Prostate gland (tissue), 2 donors: Measurements from ENCODE around the gene MUC5AC. TPM values are rescaled to one million over a fixed set of nuclear protein-coding genes. Genes with fewer than 3 reads are reported as not detected.

Experiments
- DNase-seq: peaks from one replicate; pipeline ENCODE4 v3.0.0-alpha.2; 2019; ENCODE audit warnings: low spot score
- H3K27ac ChIP-seq, 2 donors: fragments of 200-600 bp; sonication (generic); 2 replicates each; pipeline ENCODE4 v1.5.1; 2017 to 2019
- H3K27me3 ChIP-seq: fragments of 200-600 bp; sonication (generic); replicated peaks from 2 replicates; pipeline ENCODE4 v1.5.1; 2019; ENCODE audit not compliant: insufficient read depth
- H3K36me3 ChIP-seq, 2 donors: fragments of 200-600 bp; sonication (generic); 1 replicate in 1 of 2; 2 replicates in 1 of 2; pipeline versions ENCODE4 v1.5.1 to v1.8.1; 2017 to 2019
- H3K4me1 ChIP-seq: fragments of 200-600 bp; sonication (generic); replicated peaks from 2 replicates; pipeline ENCODE4 v1.5.1; 2019
- H3K4me3 ChIP-seq, 2 donors: fragments of 200-600 bp; sonication (generic); 2 replicates each; pipeline ENCODE4 v1.5.1; 2017 to 2019
- H3K9me3 ChIP-seq: fragments of 200-600 bp; sonication (generic); 2 replicates; pipeline ENCODE4 v1.5.1; 2017
- POLR2A ChIP-seq: fragments of 450-650 bp; IDR thresholded peaks from one replicate; pipeline ENCODE4 v1.6.1; 2016; ENCODE audit warnings: antibody characterized with exemption, mild to moderate bottlenecking
- POLR2AphosphoS5 ChIP-seq: sonication (generic); formaldehyde crosslinking; IDR thresholded peaks from one replicate; pipeline ENCODE4 v1.6.1; 2017; ENCODE audit warnings: antibody characterized with exemption
- WGBS: methylation state at CpG from one replicate; pipeline ENCODE4 v1.1.5; 2018; 5-methylcytosine and 5-hydroxymethylcytosine counted together
- intact Hi-C: fragments of 100-400 bp; cut with DNase I; formaldehyde crosslinking; loops from one replicate; pipeline ENCODE4 v1.14.2; 2022
- total RNA-seq, 2 donors: library from RNA; depleted of rRNA; stranded (reverse); fragments of >200 nt; gene quantifications; one replicate each; pipeline ENCODE4 v1.1.0, GENCODE V29; 2016
- TF ChIP-seq, protein P1 (sequence below), 4 experiments: fragments of 200-600 bp in 2 of 4; fragments of 450-650 bp in 2 of 4; sonication (generic) in 2 of 4; IDR thresholded peaks; 1 replicate in 3 of 4; 2 replicates in 1 of 4; pipeline ENCODE4 v1.5.1; 2016 to 2019; ENCODE audit warnings: antibody characterized with exemption in 4 of 4, mild to moderate bottlenecking in 2 of 4, moderate library complexity in 2 of 4

Gene MUC5AC
- total RNA-seq, 2 donors from 2014 or later: 0.05 to 0.45 TPM

DNA sequence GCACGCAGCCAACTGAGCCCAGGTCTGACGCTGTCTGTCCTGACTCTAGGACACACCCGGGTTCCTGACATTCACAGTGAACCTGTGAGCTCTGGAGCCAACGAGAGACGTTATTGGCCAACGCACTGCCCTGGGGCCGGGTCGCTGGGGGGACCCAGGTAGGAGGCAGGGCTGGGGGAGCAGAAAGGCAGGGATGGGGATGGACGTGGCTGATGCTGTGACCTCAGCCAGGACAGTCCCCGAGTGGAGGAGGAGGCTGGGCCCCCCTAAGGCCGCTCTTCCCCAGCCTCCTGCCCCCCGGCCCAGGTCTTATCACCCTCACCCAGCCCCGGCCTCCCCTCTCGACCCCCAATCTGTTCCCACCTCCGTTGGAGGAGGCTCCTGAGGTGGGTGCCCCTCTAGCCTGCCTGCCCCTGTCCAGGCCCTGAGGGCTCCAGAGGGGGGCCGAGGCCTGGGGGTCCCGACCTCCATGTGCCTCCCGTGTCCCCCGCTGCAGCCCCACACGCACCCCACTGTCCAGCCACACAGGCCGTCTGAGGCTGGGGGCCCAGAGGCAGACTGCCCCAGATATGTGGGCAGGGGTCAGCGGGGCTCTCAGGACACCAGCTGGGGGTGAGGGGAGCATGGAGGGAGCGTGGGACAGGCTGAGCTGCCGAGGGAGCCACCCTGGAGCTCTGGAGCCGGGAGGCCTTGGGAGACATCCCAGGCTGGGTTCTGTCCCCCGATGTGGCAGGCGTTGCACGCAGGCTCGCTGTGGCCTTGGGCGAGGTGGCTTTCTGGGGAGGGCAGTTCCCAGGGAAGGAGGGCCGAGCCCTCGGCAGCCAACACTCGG lies 29.2 kb upstream of the MUC5AC start:
- intact Hi-C loops: no loop called here
- WGBS: 87% methylated on average over 33 of the region's 33 CpGs
- Histone ChIP-seq H3K4me3 (no peak overlapping the region), H3K36me3 (no peaks in the 10 kb centered on the region), H3K27ac (no peak overlapping the region), H3K9me3 (no peaks in the 10 kb centered on the region), H3K27me3 (peaks cover 6% of the 10 kb centered on the region), H3K4me1 (no peaks in the 10 kb centered on the region)
- DNase-seq: no peak
- TF ChIP-seq POLR2AphosphoS5 (no peak), POLR2A (no peak)
- TF ChIP-seq, protein P1, sequence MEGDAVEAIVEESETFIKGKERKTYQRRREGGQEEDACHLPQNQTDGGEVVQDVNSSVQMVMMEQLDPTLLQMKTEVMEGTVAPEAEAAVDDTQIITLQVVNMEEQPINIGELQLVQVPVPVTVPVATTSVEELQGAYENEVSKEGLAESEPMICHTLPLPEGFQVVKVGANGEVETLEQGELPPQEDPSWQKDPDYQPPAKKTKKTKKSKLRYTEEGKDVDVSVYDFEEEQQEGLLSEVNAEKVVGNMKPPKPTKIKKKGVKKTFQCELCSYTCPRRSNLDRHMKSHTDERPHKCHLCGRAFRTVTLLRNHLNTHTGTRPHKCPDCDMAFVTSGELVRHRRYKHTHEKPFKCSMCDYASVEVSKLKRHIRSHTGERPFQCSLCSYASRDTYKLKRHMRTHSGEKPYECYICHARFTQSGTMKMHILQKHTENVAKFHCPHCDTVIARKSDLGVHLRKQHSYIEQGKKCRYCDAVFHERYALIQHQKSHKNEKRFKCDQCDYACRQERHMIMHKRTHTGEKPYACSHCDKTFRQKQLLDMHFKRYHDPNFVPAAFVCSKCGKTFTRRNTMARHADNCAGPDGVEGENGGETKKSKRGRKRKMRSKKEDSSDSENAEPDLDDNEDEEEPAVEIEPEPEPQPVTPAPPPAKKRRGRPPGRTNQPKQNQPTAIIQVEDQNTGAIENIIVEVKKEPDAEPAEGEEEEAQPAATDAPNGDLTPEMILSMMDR (IDR thresholded peaks at IDR 0.05): no peak

DNA sequence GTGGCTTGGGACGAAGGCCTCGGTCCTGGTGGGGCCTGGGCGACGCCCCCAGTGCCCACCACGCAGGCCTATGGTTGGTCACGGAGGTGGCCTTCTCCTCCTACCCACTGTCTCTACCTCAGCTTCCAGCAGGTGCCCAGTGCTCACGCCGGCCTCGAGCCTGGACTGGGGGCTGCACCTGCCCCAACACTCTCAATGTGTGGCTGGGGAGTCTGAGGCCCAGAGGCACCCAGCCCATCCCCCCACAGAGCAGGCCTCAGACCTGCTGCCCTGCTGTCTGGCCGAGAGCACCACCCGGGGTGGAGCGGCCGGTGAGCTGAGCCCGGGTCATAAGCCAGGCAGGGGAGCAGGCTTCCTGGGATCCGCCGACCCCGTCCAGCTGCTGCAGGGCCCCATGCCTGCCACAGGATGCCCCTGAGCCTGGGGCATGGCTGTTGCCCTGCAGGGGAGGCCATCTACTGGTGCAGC lies 28.6 kb upstream of the MUC5AC start:
- Histone ChIP-seq H3K27ac (no peak overlapping the region), H3K27me3 (peaks cover 6% of the 10 kb centered on the region), H3K4me1 (no peaks in the 10 kb centered on the region), H3K36me3 (no peaks in the 10 kb centered on the region), H3K9me3 (no peaks in the 10 kb centered on the region), H3K4me3 (no peak overlapping the region)
- WGBS: 80% methylated on average over 15 of the region's 17 CpGs
- no peak for DNase-seq
- TF ChIP-seq POLR2AphosphoS5: no peak
- TF ChIP-seq, protein P1 (IDR thresholded peaks at IDR 0.05): no peak
- TF ChIP-seq POLR2A: no peak
- intact Hi-C loops: no loop called here

DNA sequence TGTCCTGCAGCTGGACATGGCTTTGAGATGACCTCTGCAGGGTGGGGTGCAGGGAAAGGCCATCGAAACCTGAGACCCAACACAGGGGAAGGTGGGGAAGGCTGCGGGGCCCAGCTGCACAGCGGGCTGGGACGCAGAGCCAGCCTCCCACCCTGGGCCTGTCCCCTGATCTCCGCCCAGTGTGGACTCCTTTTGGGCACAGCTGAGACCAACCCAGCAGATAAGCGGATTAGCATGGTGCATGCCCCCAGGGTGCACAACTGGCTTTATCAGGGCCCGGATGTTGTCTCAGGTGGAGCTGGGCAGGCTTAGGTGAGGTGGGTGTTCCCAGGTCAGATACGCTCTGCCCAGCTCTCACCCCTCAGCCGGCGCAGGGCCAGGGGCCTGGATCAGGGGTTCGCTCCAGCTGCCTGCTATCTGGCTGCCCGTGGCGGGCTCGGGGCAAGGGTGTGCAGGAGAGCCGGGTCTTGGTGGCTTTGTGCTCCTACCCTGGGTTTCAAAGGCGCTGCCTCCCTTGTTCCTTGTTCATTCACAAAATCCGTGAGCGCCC lies 28.1 kb upstream of the MUC5AC start:
- DNase-seq: no peak
- no peak overlapping the region for H3K4me3 ChIP-seq
- peaks cover 6% of the 10 kb centered on the region for H3K27me3 ChIP-seq
- H3K27ac ChIP-seq: no peak overlapping the region
- intact Hi-C loops: no loop called here
- no peaks in the 10 kb centered on the region for H3K36me3 ChIP-seq
- TF ChIP-seq POLR2A: no peak
- TF ChIP-seq POLR2AphosphoS5: no peak
- TF ChIP-seq, protein P1 (IDR thresholded peaks at IDR 0.05): no peak
- H3K9me3 ChIP-seq: no peaks in the 10 kb centered on the region
- 83% methylated on average over 18 of the region's 18 CpGs for WGBS
- no peaks in the 10 kb centered on the region for H3K4me1 ChIP-seq

DNA sequence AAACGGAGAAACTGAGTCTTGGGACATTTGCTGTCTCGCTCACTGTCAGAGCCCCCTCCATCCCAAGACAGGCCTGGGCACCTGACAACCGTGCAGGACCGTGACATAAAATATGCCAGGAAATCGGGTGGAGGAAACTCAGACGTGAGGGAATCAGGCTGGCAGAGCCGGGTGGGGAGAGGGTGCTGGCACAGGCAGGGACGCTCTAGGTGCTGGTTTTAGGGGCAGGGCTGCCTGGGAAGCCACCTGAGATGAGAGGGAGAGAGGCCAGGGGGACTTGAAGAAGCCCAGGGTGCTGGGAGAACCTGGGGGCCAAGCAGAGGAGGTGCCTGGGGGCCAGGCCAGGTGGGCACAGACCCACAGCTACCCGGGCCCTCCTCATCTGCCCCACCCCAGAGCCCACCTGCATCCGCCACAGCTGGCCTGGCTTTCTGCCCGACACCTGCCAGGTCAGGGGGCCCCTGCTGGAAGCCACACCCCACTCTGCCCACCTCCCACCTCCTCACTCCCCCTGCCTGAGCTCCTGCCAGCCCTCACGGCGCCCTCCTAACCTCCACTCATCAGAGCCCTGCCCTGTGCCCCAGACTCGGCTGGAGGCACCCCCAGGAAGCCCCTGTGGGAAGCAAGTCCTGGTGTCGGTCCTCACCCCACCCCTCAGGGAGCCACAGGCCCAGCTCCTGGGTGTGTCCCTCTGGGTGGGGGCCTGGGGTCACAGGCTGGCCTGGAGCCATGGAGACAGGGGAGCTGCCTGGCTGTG lies 27.3 kb upstream of the MUC5AC start:
- no peak for DNase-seq
- 49% methylated on average over 15 of the region's 15 CpGs for WGBS
- intact Hi-C loops: no loop called here
- Histone ChIP-seq H3K4me1 (no peaks in the 10 kb centered on the region), H3K9me3 (no peaks in the 10 kb centered on the region), H3K27me3 (peaks cover 6% of the 10 kb centered on the region), H3K4me3 (no peak overlapping the region), H3K36me3 (no peaks in the 10 kb centered on the region), H3K27ac (no peak overlapping the region)
- TF ChIP-seq, protein P1 (IDR thresholded peaks at IDR 0.05): no peak
- TF ChIP-seq POLR2A (no peak), POLR2AphosphoS5 (no peak)
